Measurements from ENCODE around the gene SNAP25. TPM values are rescaled to one million over a fixed set of nuclear protein-coding genes. Genes with fewer than 3 reads are reported as not detected.

SNAP25 gene
- total and polyA plus RNA-seq, 10 of the 15 experiments (the other 5 are each of a cell fraction or from before 2014, with no cell fraction given), result not detected

GRCh38 chr20:10263385-10264165 is 44.9 kb downstream of the SNAP25 start:
- Histone ChIP-seq H3K4me1 (ENCODE audit: control insufficient read depth, insufficient read depth, low read length) (no peaks in the 10 kb centered on the region), H2AFZ (ENCODE audit: control insufficient read depth, low read depth, low read length) (no peak overlapping the region), H3K4me2 (ENCODE audit: control insufficient read depth, insufficient read depth) (no peak overlapping the region), H3K9ac (ENCODE audit: control insufficient read depth, insufficient read depth, low read length) (no peak overlapping the region), H3K79me2 (ENCODE audit: control insufficient read depth, insufficient read depth, low read length) (no peaks in the 10 kb centered on the region), H3K9me3 (replicated peaks; ENCODE audit: control insufficient read depth, insufficient read depth, low read length) (no peaks in the 10 kb centered on the region), H3K36me3 (ENCODE audit: control insufficient read depth in 2 of 2, insufficient read depth in 2 of 2, low read length in 1 of 2) (no peaks in the 10 kb centered on the region), H4K20me1 (ENCODE audit: control insufficient read depth, insufficient read depth) (no peaks in the 10 kb centered on the region), H3K27me3 (replicated peaks in 1 of 2; ENCODE audit: control insufficient read depth in 2 of 2, insufficient read depth in 2 of 2, low read length in 1 of 2) (no peaks in the 10 kb centered on the region; a peak in 1 of 4 replicates), H3K27ac (ENCODE audit: control insufficient read depth, insufficient read depth) (no peak overlapping the region), H3K4me3 (no peak overlapping the region)
- WGBS (ENCODE audit: insufficient coverage, insufficient replicate concordance, low lambda C conversion rate, missing lambda C conversion rate), result 32% methylated on average over 7 of the region's 7 CpGs
- ATAC-seq (no peak), FAIRE-seq (no peak), DNase-seq (ENCODE audit: low read depth, low spot score) (no peak)
- ChIA-PET RAD21 (ENCODE audit: unreplicated experiment) (no interaction called here), CTCF (no interaction called here), SMC1A (ENCODE audit: uncharacterized antibody, unreplicated experiment) (no interaction called here), POLR2A (no interaction called here)
- TF ChIP-seq TCF7 (IDR thresholded peaks at IDR 0.05; ENCODE audit: borderline replicate concordance) (no peak), USF1 (IDR thresholded peaks at IDR 0.05; ENCODE audit: borderline replicate concordance, extremely low read length, insufficient read depth, low read depth, low read length) (no peak), ZNF384 (IDR thresholded peaks at IDR 0.05; ENCODE audit: borderline replicate concordance, low read depth, low read length) (no peak), SMARCA5 (IDR thresholded peaks at IDR 0.05) (no peak), IKZF2 (IDR thresholded peaks at IDR 0.05) (no peak), BMI1 (IDR thresholded peaks at IDR 0.05; ENCODE audit: borderline replicate concordance) (no peak), TAF1 (IDR thresholded peaks at IDR 0.05; ENCODE audit: borderline replicate concordance, low read depth, low read length) (no peak), ATF3 (IDR thresholded peaks at IDR 0.05; ENCODE audit: borderline replicate concordance, extremely low read depth, low read depth, low read length) (no peak), SREBF2 (IDR thresholded peaks at IDR 0.05; ENCODE audit: low read length) (no peak), NFYB (IDR thresholded peaks at IDR 0.05; ENCODE audit: insufficient read depth, low read depth, low read length) (no peak), BHLHE40 (IDR thresholded peaks at IDR 0.05; ENCODE audit: borderline replicate concordance in 1 of 2, low read depth in 2 of 2, low read length in 1 of 2) (no peak), HDAC2 (IDR thresholded peaks at IDR 0.05) (no peak), WRNIP1 (IDR thresholded peaks at IDR 0.05; ENCODE audit: borderline replicate concordance, low read depth, low read length) (no peak)
- TF ChIP-seq, protein P1, sequence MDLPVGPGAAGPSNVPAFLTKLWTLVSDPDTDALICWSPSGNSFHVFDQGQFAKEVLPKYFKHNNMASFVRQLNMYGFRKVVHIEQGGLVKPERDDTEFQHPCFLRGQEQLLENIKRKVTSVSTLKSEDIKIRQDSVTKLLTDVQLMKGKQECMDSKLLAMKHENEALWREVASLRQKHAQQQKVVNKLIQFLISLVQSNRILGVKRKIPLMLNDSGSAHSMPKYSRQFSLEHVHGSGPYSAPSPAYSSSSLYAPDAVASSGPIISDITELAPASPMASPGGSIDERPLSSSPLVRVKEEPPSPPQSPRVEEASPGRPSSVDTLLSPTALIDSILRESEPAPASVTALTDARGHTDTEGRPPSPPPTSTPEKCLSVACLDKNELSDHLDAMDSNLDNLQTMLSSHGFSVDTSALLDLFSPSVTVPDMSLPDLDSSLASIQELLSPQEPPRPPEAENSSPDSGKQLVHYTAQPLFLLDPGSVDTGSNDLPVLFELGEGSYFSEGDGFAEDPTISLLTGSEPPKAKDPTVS (IDR thresholded peaks at IDR 0.05; ENCODE audit: low read depth, low read length), result no peak
- no TSS peak for BruUV-seq (replicated peaks)
- in situ Hi-C loops (cut with MboI), result no loop called here
- intact Hi-C loops (cut with micrococcal nuclease; ENCODE audit: unreplicated experiment), result no loop called here
